Naive thymus-derived CD4-positive, alpha-beta T cell (primary cell): ENCODE results near the gene MCL1. TPM values are rescaled to one million over a fixed set of nuclear protein-coding genes. Genes with fewer than 3 reads are reported as not detected.
"Not testable (repeated sequence)": the region's sequence is repeated elsewhere in the genome, so short reads cannot be mapped to it uniquely, and the experiment has no call there.

Experiments used
- ATAC-seq: fragments of 150-1000 bp; cut with Tn5 transposase; 2 replicates; pipeline ENCODE4 v1.10.0; 2021; ENCODE audit warnings: mild to moderate bottlenecking, moderate library complexity
- CTCF ChIA-PET: fragments of 350-600 bp; sonication (Branson Sonifier 250); formaldehyde crosslinking; loops from one replicate; lab custom pipeline; 2021; ENCODE audit warnings: antibody characterized with exemption; lab: Charles Lee
- POLR2A ChIA-PET: fragments of 350-600 bp; sonication (Branson Sonifier 250); formaldehyde crosslinking; loops from one replicate; lab custom pipeline; 2021; ENCODE audit warnings: antibody characterized with exemption, inconsistent platforms; lab: Charles Lee
- DNase-seq, 9 donors: peaks; one replicate each; pipeline versions ENCODE4 v3.0.0 to v3.0.0-alpha.2; 2020 to 2022; ENCODE audit warnings: mixed read lengths in 1 of 9
- H3K27ac ChIP-seq: one replicate; pipeline ENCODE4 v1.7.0; 2013; ENCODE audit warnings: mild to moderate bottlenecking, low read depth, low read length, moderate library complexity
- H3K27me3 ChIP-seq, 2 donors: one replicate each; pipeline ENCODE4 v1.7.0; 2013; ENCODE audit warnings: low read length in 2 of 2, mild to moderate bottlenecking in 2 of 2, moderate library complexity in 2 of 2; ENCODE audit not compliant: control insufficient read depth in 2 of 2, insufficient read depth in 2 of 2
- H3K36me3 ChIP-seq, 3 experiments: 1 replicate in 2 of 3; 2 replicates in 1 of 3; pipeline ENCODE4 v1.7.0; 2013; ENCODE audit warnings: low read length in 3 of 3, mild to moderate bottlenecking in 3 of 3, moderate library complexity in 1 of 3; ENCODE audit not compliant: insufficient read depth in 3 of 3, control insufficient read depth in 2 of 3
- H3K4me1 ChIP-seq, 2 donors: one replicate each; pipeline ENCODE4 v1.7.0; 2013; ENCODE audit warnings: low read length in 2 of 2, mild to moderate bottlenecking in 2 of 2, moderate library complexity in 1 of 2; ENCODE audit not compliant: control insufficient read depth in 2 of 2, insufficient read depth in 2 of 2
- H3K4me3 ChIP-seq: 2 replicates; pipeline ENCODE4 v1.7.0; 2013; ENCODE audit warnings: mild to moderate bottlenecking, low read length
- H3K9me3 ChIP-seq, 3 experiments: 1 replicate in 2 of 3; 2 replicates in 1 of 3; pipeline ENCODE4 v1.7.0; 2013; ENCODE audit warnings: low read length in 3 of 3; ENCODE audit not compliant: control insufficient read depth in 2 of 3
- H3K27ac Mint-ChIP-seq, 9 donors: one replicate each; pipeline ENCODE4 v1.8.0; 2020 to 2022; ENCODE audit warnings: mixed read lengths in 9 of 9, mild to moderate bottlenecking in 8 of 9, moderate library complexity in 5 of 9, inconsistent platforms in 2 of 9
- H3K27me3 Mint-ChIP-seq, 5 donors: one replicate each; pipeline ENCODE4 v1.8.0; 2021 to 2022; ENCODE audit warnings: mixed read lengths in 5 of 5, mild to moderate bottlenecking in 1 of 5
- H3K36me3 Mint-ChIP-seq, 5 donors: one replicate each; pipeline ENCODE4 v1.8.0; 2020 to 2022; ENCODE audit warnings: mixed read lengths in 5 of 5, mild to moderate bottlenecking in 3 of 5, inconsistent platforms in 1 of 5
- H3K4me1 Mint-ChIP-seq, 7 donors: one replicate each; pipeline ENCODE4 v1.8.0; 2020 to 2022; ENCODE audit warnings: mixed read lengths in 7 of 7, mild to moderate bottlenecking in 3 of 7, inconsistent platforms in 1 of 7
- H3K4me3 Mint-ChIP-seq, 10 donors: one replicate each; pipeline ENCODE4 v1.8.0; 2020 to 2022; ENCODE audit warnings: mild to moderate bottlenecking in 10 of 10, mixed read lengths in 10 of 10, moderate library complexity in 6 of 10, inconsistent platforms in 2 of 10
- H3K9me3 Mint-ChIP-seq, 11 donors: one replicate each; pipeline ENCODE4 v1.8.0; 2020 to 2022; ENCODE audit warnings: mixed read lengths in 11 of 11, mild to moderate bottlenecking in 4 of 11, inconsistent platforms in 1 of 11, moderate library complexity in 1 of 11
- intact Hi-C, 2 donors: fragments of 100-400 bp; cut with micrococcal nuclease; formaldehyde crosslinking; loops; one replicate each; pipeline ENCODE4 v1.15.1; 2023
- polyA plus RNA-seq, 2 donors: library from polyadenylated mRNA; unstranded; fragments of 300-500 nt; fragmentation: Illumina TruSeq; gene quantifications; one replicate each; pipeline ENCODE4 v1.2.3, GENCODE V29; 2021
- total RNA-seq, 6 experiments: library from RNA in 5 of 6; stranded (reverse) in 5 of 6; gene quantifications; 1 replicate in 5 of 6; 2 replicates in 1 of 6; pipeline ENCODE4 v1.2.3 and lab custom pipeline; 2021 to 2026

The MCL1 gene
- total and polyA plus RNA-seq, 7 experiments from 2014 or later: 171 to 1,400 (median 314) TPM

DNA sequence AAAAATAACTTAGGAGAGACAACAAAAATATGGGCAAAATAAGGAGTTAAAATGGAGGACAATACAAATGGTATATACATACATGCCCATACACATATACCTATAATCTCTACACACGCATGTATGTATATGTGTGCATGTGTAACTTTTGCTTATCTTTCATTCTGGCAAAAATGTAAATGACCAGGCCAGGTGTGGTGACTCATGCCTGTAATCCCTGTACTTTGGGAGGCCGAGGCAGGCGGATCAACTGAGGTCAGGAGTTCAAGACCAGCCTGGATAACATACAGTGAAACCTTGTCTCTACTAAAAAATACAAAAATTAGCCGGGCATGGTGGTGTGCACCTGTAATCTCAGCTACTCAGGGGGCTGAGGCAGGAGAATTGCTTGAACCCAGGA lies 18.9 kb upstream of the MCL1 start:
- H3K9me3 ChIP-seq, CTCF ChIA-PET, H3K27me3 Mint-ChIP-seq, ATAC-seq, H3K27me3 ChIP-seq, DNase-seq, intact Hi-C loops, H3K27ac ChIP-seq, H3K4me3 ChIP-seq, H3K4me3 Mint-ChIP-seq, H3K36me3 ChIP-seq, H3K4me1 ChIP-seq, H3K9me3 Mint-ChIP-seq: not testable (repeated sequence)
- Mint-ChIP-seq H3K4me1 (peaks cover 4 to 15% (median 7%) of the 10 kb centered on the region in 7 donors), H3K27ac (peak overlapping the region in 1 of 9 donors; percentile 49), H3K36me3 (peaks cover 0 to 22% (median 14%) of the 10 kb centered on the region in 5 donors)
- POLR2A ChIA-PET: interaction anchor here (0.9 kb wide), 1 partner anchor 11 kb away, joined by 5 read pairs; no protein-coding TSS in a partner anchor

DNA sequence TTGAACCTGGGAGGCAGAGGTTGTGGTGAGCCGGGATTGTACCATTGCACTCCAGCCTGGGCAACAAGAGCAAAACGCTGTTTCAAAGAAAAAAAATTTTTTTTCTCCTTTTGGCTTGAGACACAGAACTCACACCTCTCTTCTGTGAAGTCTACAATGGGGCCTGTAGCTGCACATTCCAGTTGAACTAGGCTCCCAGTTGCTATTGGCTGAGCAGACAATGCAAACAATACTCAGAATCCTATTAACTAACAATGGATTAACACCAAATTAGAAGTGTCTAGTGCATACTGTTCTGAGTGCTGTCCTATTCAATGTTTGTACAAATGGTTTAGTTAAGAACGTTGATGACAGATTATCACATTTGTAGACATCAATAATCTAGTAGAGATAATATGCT lies 17.6 kb upstream of the MCL1 start:
- CTCF ChIA-PET: no interaction called here
- Mint-ChIP-seq H3K27ac (no peak overlapping the region), H3K9me3 (no peaks in the 10 kb centered on the region), H3K4me3 (no peak overlapping the region), H3K27me3 (no peaks in the 10 kb centered on the region), H3K36me3 (peaks cover 0 to 19% (median 14%) of the 10 kb centered on the region in 5 donors), H3K4me1 (peaks cover 4 to 14% (median 7%) of the 10 kb centered on the region in 7 donors)
- H3K4me1 ChIP-seq: no peaks in the 10 kb centered on the region
- DNase-seq: no peak
- H3K36me3 ChIP-seq: no peaks in the 10 kb centered on the region
- ATAC-seq: no peak
- intact Hi-C loops: no loop called here
- H3K27me3 ChIP-seq: no peaks in the 10 kb centered on the region
- H3K27ac ChIP-seq: no peak overlapping the region
- POLR2A ChIA-PET: interaction anchor here (1.3 kb wide), 1 partner anchor 36 kb away, joined by 3 read pairs; no protein-coding TSS in a partner anchor
- no peaks in the 10 kb centered on the region for H3K9me3 ChIP-seq
- H3K4me3 ChIP-seq: no peak overlapping the region

DNA sequence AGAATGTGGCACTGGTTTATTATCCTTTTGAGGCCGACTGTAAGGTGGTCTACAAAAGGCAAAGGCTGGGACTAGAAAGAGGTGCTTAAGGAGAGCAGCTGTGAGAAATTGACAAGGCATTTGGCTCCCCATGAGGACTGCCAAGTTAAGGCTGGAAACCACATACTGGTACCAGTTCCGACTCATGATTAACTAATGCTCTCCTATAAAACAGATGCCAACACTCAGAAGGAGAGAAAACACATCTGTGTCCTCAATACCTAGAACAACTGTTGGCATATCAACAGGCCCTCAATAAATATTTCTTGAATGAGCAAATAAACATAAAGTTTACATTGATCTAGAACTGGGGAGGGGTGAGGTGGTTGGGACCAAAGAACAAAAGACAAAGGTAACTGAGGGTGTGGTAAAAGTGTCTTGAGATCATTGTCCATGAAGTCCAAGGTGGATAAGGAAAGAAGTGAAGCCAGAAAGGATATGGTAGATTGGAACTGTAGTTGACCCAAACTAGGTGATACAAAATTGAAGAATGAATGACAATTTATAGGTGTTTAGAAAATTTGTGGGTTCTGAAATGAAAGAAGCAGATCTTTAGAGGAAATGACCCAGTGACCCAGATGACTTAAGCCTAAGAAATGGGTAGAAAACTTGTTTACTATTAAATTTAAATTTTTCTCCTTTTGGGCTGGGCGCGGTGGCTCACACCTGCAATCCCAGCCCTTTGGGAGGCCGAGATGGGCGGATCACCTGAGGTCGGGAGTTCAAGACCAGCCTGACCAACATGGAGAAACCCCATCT lies 16.9 kb upstream of the MCL1 start:
- ChIA-PET CTCF (no interaction called here), POLR2A (interaction anchor here (1.3 kb wide), 1 partner anchor 35 kb away, joined by 3 read pairs; no protein-coding TSS in a partner anchor)
- H3K36me3 ChIP-seq: no peaks in the 10 kb centered on the region
- no peak overlapping the region for H3K27ac ChIP-seq
- Mint-ChIP-seq H3K4me1 (peaks cover 4 to 14% (median 7%) of the 10 kb centered on the region in 7 donors), H3K4me3 (no peak overlapping the region), H3K27ac (peak overlapping the region in 3 of 9 donors; percentile 0 to 71 (median 7)), H3K27me3 (no peaks in the 10 kb centered on the region), H3K9me3 (no peaks in the 10 kb centered on the region), H3K36me3 (peaks cover 0 to 19% (median 14%) of the 10 kb centered on the region in 5 donors)
- H3K27me3 ChIP-seq: no peaks in the 10 kb centered on the region
- no peaks in the 10 kb centered on the region for H3K9me3 ChIP-seq
- ATAC-seq (no peak), DNase-seq (no peak)
- intact Hi-C loops: no loop called here
- H3K4me1 ChIP-seq: no peaks in the 10 kb centered on the region
- H3K4me3 ChIP-seq: no peak overlapping the region

DNA sequence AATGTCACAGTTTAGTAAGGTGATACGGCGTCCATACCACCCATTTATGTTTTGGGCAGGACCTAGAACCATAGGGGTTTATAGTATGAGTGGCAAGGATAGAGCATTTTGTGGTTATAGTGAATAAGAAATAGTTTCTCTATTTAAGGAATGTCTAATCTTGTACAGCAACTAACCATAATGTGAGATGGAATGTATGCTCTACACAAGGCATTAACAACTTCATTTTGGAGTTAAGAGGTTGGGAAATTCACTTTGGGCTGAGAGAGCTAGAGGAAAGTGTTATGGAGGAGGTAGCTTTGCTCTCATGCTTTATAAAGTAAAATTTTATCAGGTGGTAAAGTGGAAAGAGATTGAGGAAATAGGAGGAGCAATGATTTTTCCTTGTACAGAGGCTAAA lies 3.0 kb upstream of the MCL1 start:
- Mint-ChIP-seq H3K4me3 (no peak overlapping the region), H3K9me3 (peaks cover 0 to 9% (median 0%) of the 10 kb centered on the region in 11 donors), H3K4me1 (peaks cover 10 to 23% (median 19%) of the 10 kb centered on the region in 7 donors), H3K27ac (peak overlapping the region in 3 of 9 donors; percentile 52 to 87 (median 70)), H3K36me3 (peaks cover 10 to 29% (median 18%) of the 10 kb centered on the region in 5 donors), H3K27me3 (peaks cover 0 to 7% (median 0%) of the 10 kb centered on the region in 5 donors)
- DNase-seq: no peak
- ChIA-PET CTCF (interaction anchor here (17.1 kb wide), 1 partner anchor 19 kb away, joined by 300 read pairs; no protein-coding TSS in a partner anchor), POLR2A (interaction anchor here (1.8 to 18.9 kb wide), 2 partner anchors 17 to 47 kb away, joined by 7 to 1237 read pairs; partner anchors contain the start of gene ENSA)
- ATAC-seq: no peak
- Histone ChIP-seq H3K36me3 (peaks cover 7 to 17% (median 12%) of the 10 kb centered on the region in 3 experiments), H3K4me1 (no peaks in the 10 kb centered on the region), H3K27me3 (no peaks in the 10 kb centered on the region), H3K9me3 (no peaks in the 10 kb centered on the region), H3K4me3 (no peak overlapping the region), H3K27ac (no peak overlapping the region)
- intact Hi-C loops: no loop called here

DNA sequence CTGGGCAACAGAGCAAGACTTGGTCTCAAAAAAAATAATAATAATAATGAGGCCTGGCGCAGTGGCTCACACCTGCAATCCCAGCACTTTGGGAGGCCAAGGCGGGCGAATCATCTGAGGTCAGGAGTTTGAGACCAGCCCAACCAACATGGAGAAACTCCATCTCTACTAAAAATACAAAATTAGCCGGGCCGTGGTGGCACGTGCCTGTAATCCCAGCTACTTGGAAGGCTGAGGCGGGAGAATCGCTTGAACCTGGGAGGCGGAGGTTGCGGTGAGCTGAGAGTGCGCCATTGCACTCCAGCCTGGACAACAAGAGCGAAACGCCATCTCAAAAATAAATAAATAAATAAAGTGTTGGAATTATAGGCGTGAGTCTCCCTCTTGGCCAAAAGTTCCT lies 2.6 kb upstream of the MCL1 start:
- H3K27me3 ChIP-seq, DNase-seq, H3K4me3 Mint-ChIP-seq, H3K4me1 ChIP-seq, H3K9me3 Mint-ChIP-seq, H3K4me3 ChIP-seq, H3K9me3 ChIP-seq, intact Hi-C loops, H3K27ac ChIP-seq, ATAC-seq, H3K27me3 Mint-ChIP-seq: not testable (repeated sequence)
- H3K36me3 Mint-ChIP-seq: peaks cover 14 to 33% (median 22%) of the 10 kb centered on the region in 5 donors
- H3K36me3 ChIP-seq: peaks cover 11 to 21% (median 16%) of the 10 kb centered on the region in 3 experiments
- ChIA-PET POLR2A (interaction anchor here (1.8 to 18.9 kb wide), 2 partner anchors 17 to 47 kb away, joined by 7 to 1237 read pairs; partner anchors contain the start of gene ENSA), CTCF (interaction anchor here (17.1 kb wide), 1 partner anchor 19 kb away, joined by 300 read pairs; no protein-coding TSS in a partner anchor)
- peak overlapping the region in 1 of 9 donors; percentile 52 for H3K27ac Mint-ChIP-seq
- H3K4me1 Mint-ChIP-seq: peaks cover 10 to 23% (median 19%) of the 10 kb centered on the region in 7 donors

DNA sequence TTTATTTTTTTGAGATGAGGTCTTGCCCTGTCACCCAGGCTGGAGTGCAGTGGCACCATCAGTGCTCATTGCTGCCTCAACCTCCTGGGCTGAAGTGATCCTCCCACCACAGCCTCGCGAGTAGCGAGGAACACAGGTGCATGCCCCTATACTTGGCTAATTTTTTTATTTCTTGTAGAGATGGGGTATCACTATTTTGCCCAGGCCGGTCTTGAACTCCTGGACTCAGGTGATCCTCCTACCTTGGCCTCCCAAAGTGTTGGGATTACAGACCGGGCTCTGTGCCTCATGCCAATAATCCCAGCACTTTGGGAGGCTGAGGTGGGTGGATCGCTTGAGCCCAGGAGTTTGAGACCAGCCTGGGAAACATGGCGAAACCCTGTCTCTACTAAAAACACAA lies 2.0 kb upstream of the MCL1 start:
- POLR2A ChIA-PET: interaction anchor here (1.0 to 18.9 kb wide), 3 partner anchors 16 to 111 kb away, joined by 3 to 1237 read pairs (median 7); partner anchors contain the start of gene ENSA
- H3K4me1 ChIP-seq, intact Hi-C loops, H3K9me3 Mint-ChIP-seq, H3K27me3 Mint-ChIP-seq, H3K27me3 ChIP-seq, ATAC-seq, DNase-seq, H3K4me3 ChIP-seq, H3K9me3 ChIP-seq, H3K4me3 Mint-ChIP-seq: not testable (repeated sequence)
- CTCF ChIA-PET: interaction anchor here (17.1 kb wide), 1 partner anchor 18 kb away, joined by 300 read pairs; no protein-coding TSS in a partner anchor
- peak overlapping the region; percentile 8 for H3K27ac ChIP-seq
- H3K27ac Mint-ChIP-seq: peak overlapping the region in 2 of 9 donors; percentile 3 to 98
- H3K4me1 Mint-ChIP-seq: peaks cover 10 to 23% (median 19%) of the 10 kb centered on the region in 7 donors
- H3K36me3 Mint-ChIP-seq: peaks cover 16 to 37% (median 28%) of the 10 kb centered on the region in 5 donors
- peaks cover 16 to 27% (median 21%) of the 10 kb centered on the region in 3 experiments for H3K36me3 ChIP-seq
